Measurements from ENCODE around the gene RFTN1. TPM values are rescaled to one million over a fixed set of nuclear protein-coding genes. Genes with fewer than 3 reads are reported as not detected.

RFTN1 gene
- total RNA-seq, 1 donor from 2014 or later: 0.96 TPM

GRCh38 chr3:16366581-16366980, 146.9 kb downstream of the RFTN1 start:
- peak; percentile 50 for TF ChIP-seq CTCF (IDR thresholded peaks at IDR 0.05; ENCODE audit: unreplicated experiment)
- no peaks in the 10 kb centered on the region for H3K27me3 Mint-ChIP-seq
- peaks cover 12% of the 10 kb centered on the region for H3K4me1 Mint-ChIP-seq (ENCODE audit: low read depth)
- H3K4me3 Mint-ChIP-seq (ENCODE audit: low read depth): no peak overlapping the region
- no peaks in the 10 kb centered on the region for H3K36me3 Mint-ChIP-seq (ENCODE audit: insufficient read depth)
- H3K27ac Mint-ChIP-seq: no peak overlapping the region
- DNase-seq (ENCODE audit: low spot score, unreplicated experiment): no peak
- no peaks in the 10 kb centered on the region for H3K9me3 Mint-ChIP-seq (ENCODE audit: low read depth)

GRCh38 chr3:16365491-16366128, 147.9 kb downstream of the RFTN1 start:
- H3K4me1 Mint-ChIP-seq (ENCODE audit: low read depth): peaks cover 8% of the 10 kb centered on the region
- no peak for DNase-seq (ENCODE audit: low spot score, unreplicated experiment)
- no peaks in the 10 kb centered on the region for H3K27me3 Mint-ChIP-seq
- no peaks in the 10 kb centered on the region for H3K36me3 Mint-ChIP-seq (ENCODE audit: insufficient read depth)
- H3K4me3 Mint-ChIP-seq (ENCODE audit: low read depth): no peak overlapping the region
- H3K9me3 Mint-ChIP-seq (ENCODE audit: low read depth): no peaks in the 10 kb centered on the region
- no peak for TF ChIP-seq CTCF (IDR thresholded peaks at IDR 0.05; ENCODE audit: unreplicated experiment)
- H3K27ac Mint-ChIP-seq: peak overlapping the region; percentile 19

GRCh38 chr3:16364963-16365362, 148.5 kb downstream of the RFTN1 start:
- Mint-ChIP-seq H3K27me3 (no peaks in the 10 kb centered on the region), H3K36me3 (ENCODE audit: insufficient read depth) (no peaks in the 10 kb centered on the region), H3K4me1 (ENCODE audit: low read depth) (peaks cover 4% of the 10 kb centered on the region), H3K4me3 (ENCODE audit: low read depth) (no peak overlapping the region), H3K27ac (no peak overlapping the region), H3K9me3 (ENCODE audit: low read depth) (no peaks in the 10 kb centered on the region)
- DNase-seq (ENCODE audit: low spot score, unreplicated experiment): no peak
- no peak for TF ChIP-seq CTCF (IDR thresholded peaks at IDR 0.05; ENCODE audit: unreplicated experiment)

GRCh38 chr3:16364323-16364722, 149.2 kb downstream of the RFTN1 start:
- H3K4me1 Mint-ChIP-seq (ENCODE audit: low read depth): peaks cover 1% of the 10 kb centered on the region
- no peak overlapping the region for H3K4me3 Mint-ChIP-seq (ENCODE audit: low read depth)

GRCh38 chr3:16363636-16364035, 149.9 kb downstream of the RFTN1 start:
- no peaks in the 10 kb centered on the region for H3K9me3 Mint-ChIP-seq (ENCODE audit: low read depth)
- H3K36me3 Mint-ChIP-seq (ENCODE audit: insufficient read depth): no peaks in the 10 kb centered on the region
- no peak overlapping the region for H3K4me3 Mint-ChIP-seq (ENCODE audit: low read depth)
- H3K27ac Mint-ChIP-seq: no peak overlapping the region
- H3K27me3 Mint-ChIP-seq: no peaks in the 10 kb centered on the region
- no peak for TF ChIP-seq CTCF (IDR thresholded peaks at IDR 0.05; ENCODE audit: unreplicated experiment)
- DNase-seq (ENCODE audit: low spot score, unreplicated experiment): no peak
- H3K4me1 Mint-ChIP-seq (ENCODE audit: low read depth): no peaks in the 10 kb centered on the region

More at GRCh38 chr3:16364323-16364722, 149.2 kb downstream of the RFTN1 start:
- Mint-ChIP-seq H3K27me3 (no peaks in the 10 kb centered on the region), H3K27ac (no peak overlapping the region), H3K9me3 (ENCODE audit: low read depth) (no peaks in the 10 kb centered on the region), H3K36me3 (ENCODE audit: insufficient read depth) (no peaks in the 10 kb centered on the region)
- DNase-seq (ENCODE audit: low spot score, unreplicated experiment): no peak
- no peak for TF ChIP-seq CTCF (IDR thresholded peaks at IDR 0.05; ENCODE audit: unreplicated experiment)
